Inferior parietal cortex (tissue), 1 donor: ENCODE results near the gene NFKBIA.
"Not testable (repeated sequence)": the region's sequence is repeated elsewhere in the genome, so short reads cannot be mapped to it uniquely, and the experiment has no call there.

ENCODE experiments used
- DNase-seq: peaks from one replicate; pipeline ENCODE4 v3.0.0-alpha.2; 2016; ENCODE audit errors: extremely low spot score

NFKBIA gene

DNA sequence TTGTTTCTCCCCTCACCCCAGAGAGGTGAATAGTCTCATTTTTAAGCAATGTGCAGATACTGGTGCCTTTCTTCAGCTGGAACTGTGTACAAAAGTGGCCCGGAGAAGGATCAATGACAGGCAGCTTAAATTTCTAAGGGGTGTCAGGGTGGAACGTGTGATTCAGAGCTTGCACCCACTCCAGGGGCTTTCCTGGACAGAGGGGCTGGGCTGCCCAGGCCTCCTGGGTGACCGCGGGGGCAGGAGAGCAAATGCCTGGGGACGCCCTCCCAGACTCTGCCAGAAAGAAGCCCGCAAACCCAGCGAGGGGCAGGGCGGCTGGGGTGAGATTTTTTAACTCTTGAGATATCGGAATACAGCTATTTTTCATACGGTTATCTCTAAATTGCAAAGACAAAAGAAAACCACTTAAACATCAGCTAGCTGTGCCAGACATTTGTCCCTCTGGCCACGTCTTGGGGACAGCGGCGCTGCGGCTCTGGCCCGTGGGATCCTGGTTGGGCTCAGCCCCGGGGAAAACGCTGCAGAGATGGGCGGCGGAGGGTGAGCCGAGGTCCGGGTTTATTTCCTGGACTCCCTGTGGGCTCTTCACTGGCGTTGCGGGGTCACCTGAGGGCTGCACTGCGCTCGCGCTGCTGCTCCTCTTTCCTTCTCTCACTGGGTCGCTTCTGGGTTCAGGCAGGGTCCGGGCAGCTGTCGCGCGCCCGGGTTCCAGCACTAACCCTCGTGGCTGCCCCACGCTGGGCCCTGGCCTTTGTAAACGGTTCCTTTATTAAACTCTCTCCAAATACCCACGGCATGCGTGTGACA lies 35.8 kb downstream of the NFKBIA start:
- DNase-seq, result no peak

- no peak for DNase-seq
Observed at GRCh38 chr14:35368139-35368460, 36.4 kb downstream of the NFKBIA start.

- no peak for DNase-seq
Observed at GRCh38 chr14:35367056-35367372, 37.5 kb downstream of the NFKBIA start.

DNA sequence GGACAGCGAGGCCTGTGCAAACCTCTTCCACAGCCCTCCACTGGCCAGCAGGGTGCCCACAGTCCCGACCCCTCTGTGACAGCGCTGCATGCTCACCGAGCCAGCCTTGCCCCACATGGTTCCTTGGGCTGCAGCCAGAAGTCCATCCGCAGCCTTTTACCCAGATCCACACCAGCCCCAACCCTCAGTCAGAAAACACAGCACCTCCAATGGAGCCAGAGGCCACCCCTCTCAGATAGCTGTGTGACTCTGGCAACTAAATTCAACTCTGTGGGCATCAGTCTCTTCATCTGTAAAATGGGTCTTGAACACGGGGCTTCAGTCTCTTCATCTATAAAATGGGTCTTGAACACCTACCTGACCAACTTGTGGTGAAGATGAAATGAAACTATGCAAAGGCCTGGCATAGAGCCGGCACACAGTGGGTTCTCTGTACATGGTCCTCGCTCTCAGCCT lies 38.0 kb downstream of the NFKBIA start:
- DNase-seq, result no peak

DNA sequence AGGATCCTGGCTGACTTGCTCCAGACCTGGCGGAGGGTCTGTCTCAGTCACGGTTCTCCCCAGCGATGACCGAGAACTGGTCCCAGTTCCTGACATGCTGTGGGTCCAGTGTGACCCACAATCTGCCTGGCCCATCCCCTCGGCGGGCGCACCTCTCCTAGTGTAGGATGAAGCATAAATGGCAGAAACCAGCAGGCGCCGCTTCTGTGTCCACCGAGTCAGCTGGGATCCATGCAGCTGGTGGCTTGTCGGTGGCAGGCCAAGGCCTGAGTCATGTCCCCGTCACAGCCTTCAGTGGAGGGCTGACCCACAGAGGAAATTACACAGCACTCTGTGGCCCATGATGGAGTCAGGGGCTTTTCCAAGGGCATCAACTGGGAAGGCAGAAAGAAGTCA lies 38.5 kb downstream of the NFKBIA start:
- DNase-seq, result no peak

- DNase-seq, result no peak
Observed at GRCh38 chr14:35365130-35366055, 39.2 kb downstream of the NFKBIA start.

DNA sequence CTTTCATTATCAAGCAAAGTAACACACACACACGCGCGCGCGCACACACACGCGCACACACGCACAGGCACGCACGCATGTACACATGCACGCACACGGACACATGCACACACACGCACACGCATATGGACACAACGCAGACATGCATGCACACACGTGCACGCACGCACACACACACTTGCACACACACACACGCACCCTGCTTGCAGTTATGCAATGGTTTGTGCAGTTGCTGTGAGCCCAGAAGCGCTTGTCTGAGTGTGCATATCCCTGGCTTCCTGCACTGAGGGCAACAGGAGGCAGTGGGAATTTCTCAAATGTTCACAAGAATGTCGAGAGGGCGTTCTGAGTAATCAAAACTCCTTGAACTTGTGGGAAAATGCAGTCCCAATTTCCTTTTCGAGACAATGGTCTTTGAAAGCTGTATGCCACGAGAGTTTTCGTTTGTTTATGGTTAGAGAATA lies 41.6 kb downstream of the NFKBIA start:
- DNase-seq, result no peak

- DNase-seq, result no peak
Observed at GRCh38 chr14:35362450-35362849, 42.1 kb downstream of the NFKBIA start.

- no peak for DNase-seq
Observed at GRCh38 chr14:35361141-35361480, 43.4 kb downstream of the NFKBIA start.

DNA sequence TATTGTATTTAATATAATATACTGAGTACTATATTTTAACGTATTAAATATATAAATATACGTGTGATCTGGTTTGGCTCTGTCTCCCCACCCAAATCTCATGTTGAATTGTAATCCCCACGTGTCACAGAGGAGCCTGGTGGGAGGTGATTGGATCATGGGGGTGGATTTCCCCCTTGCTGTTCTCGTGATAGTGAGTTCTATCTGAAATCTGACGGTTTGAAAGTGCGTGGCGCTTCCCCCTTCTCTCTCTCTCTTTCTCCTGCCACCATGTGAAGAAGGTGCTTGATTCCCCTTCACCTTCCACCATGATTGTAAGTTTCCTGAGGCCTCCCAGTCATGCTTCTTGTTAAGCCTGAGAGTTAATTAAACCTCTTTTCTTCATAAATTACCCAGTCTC lies 44.9 kb downstream of the NFKBIA start:
- not testable (repeated sequence) for DNase-seq

GRCh38 chr14:35355981-35356841 lies 48.3 kb downstream of the NFKBIA start:
- DNase-seq, result no peak

- DNase-seq, result not testable (repeated sequence)
Observed at GRCh38 chr14:35355235-35355634, 49.3 kb downstream of the NFKBIA start.

GRCh38 chr14:35353409-35354172 lies 51.0 kb downstream of the NFKBIA start:
- no peak for DNase-seq

- no peak for DNase-seq
Observed at GRCh38 chr14:35352274-35353233, 52.0 kb downstream of the NFKBIA start.

DNA sequence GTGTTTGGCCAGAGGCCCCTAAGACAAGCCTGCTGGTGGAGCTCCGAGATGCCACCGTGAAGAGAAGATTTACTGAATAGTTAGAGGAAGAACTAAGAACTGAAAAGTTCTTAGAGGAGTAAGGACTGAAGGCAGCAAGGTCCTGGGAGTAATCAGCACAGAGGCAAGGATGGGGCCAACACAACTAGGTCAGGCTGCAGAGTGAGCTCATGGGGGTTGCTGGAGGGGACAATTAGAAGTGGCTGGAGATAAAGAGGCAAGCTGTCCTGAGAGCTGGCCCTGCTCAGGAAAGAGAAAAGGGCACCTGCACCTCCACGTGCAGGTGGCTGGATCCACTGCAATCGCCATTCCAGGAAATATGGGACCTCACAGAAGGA lies 52.7 kb downstream of the NFKBIA start:
- DNase-seq, result no peak
